ENCODE data around the gene SMC3.

Gene SMC3

DNA sequence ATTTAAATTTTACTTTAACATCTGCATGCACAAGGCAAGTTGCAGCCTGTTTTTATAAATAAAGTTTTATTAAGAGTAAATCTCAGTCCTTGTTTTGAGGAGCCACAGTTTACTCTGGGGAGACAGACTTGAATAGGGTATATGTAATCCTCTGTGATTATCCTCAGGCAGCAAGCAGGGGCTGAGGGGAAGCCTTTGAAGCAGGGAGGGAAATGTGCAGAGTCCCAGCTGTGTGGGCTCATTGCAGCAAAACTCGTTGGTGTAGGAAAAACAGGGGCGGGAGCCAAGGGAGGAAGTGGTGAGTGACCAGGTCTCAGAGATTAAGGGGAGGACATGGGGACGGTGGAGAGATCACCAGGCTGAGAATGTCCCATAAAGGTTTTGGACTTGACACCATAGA is 34.3 kb upstream of the SMC3 start:
- TF ChIP-seq, protein P1, sequence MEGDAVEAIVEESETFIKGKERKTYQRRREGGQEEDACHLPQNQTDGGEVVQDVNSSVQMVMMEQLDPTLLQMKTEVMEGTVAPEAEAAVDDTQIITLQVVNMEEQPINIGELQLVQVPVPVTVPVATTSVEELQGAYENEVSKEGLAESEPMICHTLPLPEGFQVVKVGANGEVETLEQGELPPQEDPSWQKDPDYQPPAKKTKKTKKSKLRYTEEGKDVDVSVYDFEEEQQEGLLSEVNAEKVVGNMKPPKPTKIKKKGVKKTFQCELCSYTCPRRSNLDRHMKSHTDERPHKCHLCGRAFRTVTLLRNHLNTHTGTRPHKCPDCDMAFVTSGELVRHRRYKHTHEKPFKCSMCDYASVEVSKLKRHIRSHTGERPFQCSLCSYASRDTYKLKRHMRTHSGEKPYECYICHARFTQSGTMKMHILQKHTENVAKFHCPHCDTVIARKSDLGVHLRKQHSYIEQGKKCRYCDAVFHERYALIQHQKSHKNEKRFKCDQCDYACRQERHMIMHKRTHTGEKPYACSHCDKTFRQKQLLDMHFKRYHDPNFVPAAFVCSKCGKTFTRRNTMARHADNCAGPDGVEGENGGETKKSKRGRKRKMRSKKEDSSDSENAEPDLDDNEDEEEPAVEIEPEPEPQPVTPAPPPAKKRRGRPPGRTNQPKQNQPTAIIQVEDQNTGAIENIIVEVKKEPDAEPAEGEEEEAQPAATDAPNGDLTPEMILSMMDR (IDR thresholded peaks at IDR 0.05; ENCODE audit: low read depth, low read length, missing control alignments): no peak

DNA sequence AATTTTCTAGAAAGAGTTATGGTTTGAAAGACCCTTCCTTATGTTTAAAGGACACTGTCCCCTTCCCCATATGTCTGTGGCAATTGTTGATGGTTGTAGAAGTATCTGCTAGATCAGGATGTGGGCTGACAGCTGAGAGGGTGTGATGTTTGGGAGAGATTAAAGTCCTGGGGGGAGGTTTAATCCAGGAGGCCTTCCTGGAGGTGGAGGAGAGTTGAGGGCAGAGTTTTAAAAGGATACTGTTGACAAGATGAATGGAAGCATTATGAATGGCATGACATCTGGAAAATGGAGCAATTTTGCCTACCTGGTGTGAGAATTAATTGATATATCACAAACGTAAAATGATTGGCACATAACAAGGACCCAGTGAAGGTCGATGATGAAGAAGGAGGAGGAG is 32.9 kb upstream of the SMC3 start:
- TF ChIP-seq, protein P1 (IDR thresholded peaks at IDR 0.05; ENCODE audit: low read depth, low read length, missing control alignments): no peak
- H3K4me3 ChIP-seq (replicated peaks; ENCODE audit: low read depth, low read length): no peak overlapping the region
- DNase-seq (ENCODE audit: extremely low read depth, low read depth): no peak

More for the DNA sequence above, 34.3 kb upstream of the SMC3 start:
- DNase-seq (ENCODE audit: extremely low read depth, low read depth): no peak
- H3K4me3 ChIP-seq (replicated peaks; ENCODE audit: low read depth, low read length): no peak overlapping the region

DNA sequence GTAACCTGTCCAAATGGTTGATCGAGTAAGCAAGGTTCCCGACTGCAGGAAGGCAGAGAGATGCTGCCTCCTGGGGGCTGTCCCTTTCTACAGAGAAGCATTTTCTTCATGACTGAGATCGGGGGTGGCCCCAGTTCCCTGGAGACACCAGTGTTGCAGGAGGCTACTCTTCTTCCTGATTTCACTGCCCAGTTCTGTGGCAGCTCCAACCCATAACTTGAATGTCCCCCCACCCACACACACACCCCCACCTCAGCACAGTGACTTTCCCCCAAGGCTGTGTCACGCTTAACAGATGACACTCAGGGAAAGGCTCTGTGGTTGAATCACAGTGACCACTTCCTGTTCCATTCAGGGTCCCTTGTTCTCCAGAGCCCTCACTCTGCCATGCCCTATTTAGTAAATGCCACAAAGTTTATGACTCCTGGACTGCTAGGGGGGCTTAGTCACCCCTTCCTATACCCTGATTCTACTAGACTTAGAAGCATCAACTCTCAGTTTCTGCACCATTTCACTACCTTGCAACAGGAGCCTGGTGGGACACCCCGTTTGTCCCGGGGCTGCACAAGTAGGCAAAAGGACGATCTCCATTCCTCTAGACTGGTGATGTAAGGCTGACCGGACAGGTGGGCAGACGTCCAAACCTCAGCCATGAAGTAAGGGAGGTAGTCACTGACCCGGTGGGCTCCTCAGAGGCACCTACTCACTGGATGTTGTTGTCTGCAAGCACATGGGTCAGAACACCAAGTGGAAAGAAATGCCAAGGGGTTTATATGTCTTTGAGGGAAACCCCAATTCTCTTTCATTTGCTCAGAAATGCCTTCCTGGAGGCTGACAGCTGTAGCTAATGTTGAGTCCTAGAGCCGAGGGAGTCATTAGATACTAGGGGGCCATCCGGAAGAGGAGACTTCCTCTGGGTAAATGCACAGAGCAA is 31.3 kb upstream of the SMC3 start:
- no peak overlapping the region for H3K4me3 ChIP-seq (replicated peaks; ENCODE audit: low read depth, low read length)
- TF ChIP-seq, protein P1 (IDR thresholded peaks at IDR 0.05; ENCODE audit: low read depth, low read length, missing control alignments): peak; percentile 30
- no peak for DNase-seq (ENCODE audit: extremely low read depth, low read depth)

DNA sequence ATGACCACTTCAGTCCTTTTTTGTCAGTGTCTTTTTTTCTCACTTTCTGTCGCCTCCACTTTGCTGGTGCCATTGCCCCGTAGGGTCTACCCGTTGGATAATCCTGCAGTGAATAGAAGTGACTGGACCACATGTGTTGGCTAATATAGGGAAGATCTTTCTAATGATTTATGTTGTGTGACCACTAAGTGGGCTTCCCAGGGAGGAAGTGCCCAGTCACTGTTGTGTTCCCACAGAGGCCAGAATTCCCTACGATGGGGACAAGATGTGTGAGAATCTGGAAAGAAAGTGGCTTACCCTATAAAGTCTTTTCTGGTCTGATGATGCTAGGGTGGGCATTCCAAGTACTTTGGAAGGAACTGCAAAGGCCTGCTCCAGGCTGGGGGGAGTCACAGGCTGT is 28.4 kb upstream of the SMC3 start:
- no peak for DNase-seq (ENCODE audit: extremely low read depth, low read depth)
- TF ChIP-seq, protein P1 (IDR thresholded peaks at IDR 0.05; ENCODE audit: low read depth, low read length, missing control alignments): no peak
- H3K4me3 ChIP-seq (replicated peaks; ENCODE audit: low read depth, low read length): no peak overlapping the region

DNA sequence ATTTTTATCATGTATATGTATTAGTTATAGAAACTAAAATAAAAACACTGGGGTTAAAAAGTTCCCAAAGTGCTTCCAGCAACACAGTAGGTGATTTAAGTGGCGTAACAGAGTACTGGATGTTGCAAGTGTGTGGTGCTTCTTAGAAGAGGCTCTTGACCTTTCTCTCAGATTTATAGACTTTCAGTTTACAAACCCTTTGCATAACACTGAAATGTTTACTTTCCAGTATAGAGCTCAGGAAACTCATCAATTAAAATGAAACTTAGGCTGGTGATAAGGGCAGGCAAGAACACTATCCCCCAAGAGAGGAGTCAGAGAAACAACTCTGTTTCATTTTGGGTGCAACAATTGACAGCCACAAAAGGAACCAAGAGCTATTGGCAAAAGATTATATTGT is 27.5 kb upstream of the SMC3 start:
- H3K4me3 ChIP-seq (replicated peaks; ENCODE audit: low read depth, low read length): no peak overlapping the region
- TF ChIP-seq, protein P1 (IDR thresholded peaks at IDR 0.05; ENCODE audit: low read depth, low read length, missing control alignments): no peak
- no peak for DNase-seq (ENCODE audit: extremely low read depth, low read depth)

DNA sequence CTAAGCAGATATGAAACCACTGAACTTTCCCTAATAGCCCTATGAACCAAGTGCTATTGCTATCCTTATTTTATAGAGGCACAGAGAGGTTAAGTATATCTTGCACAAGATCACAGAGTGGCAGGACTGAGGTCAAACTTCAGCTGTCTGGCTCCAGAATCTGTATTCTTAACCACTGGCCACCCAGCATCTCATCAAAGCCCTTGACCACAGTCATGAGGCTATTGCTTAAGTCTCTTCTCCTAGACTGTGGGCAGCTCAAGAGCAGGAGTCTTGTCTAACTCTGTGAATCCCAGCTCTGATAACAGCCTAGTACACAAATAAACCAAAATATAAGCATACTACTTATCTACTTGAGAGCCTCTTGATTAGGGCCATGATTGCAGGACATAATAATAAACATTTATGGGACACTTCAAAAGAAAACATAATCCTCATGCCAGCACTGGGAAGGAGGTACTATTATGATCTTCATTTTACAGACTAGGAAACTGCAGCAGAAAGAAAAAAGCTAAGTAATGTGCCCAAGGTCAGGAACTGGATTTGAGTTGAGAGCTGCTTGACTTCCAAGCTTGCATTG is 22.4 kb upstream of the SMC3 start:
- no peak overlapping the region for H3K4me3 ChIP-seq (replicated peaks; ENCODE audit: low read depth, low read length)
- DNase-seq (ENCODE audit: extremely low read depth, low read depth): no peak
- TF ChIP-seq, protein P1 (IDR thresholded peaks at IDR 0.05; ENCODE audit: low read depth, low read length, missing control alignments): no peak

All from HFF-Myc (cell line).